ENCODE results near the gene PP2D1. TPM values are rescaled to one million over a fixed set of nuclear protein-coding genes. Genes with fewer than 3 reads are reported as not detected.
"Not testable (repeated sequence)": the region's sequence is repeated elsewhere in the genome, so short reads cannot be mapped to it uniquely, and the experiment has no call there.

The PP2D1 gene
- total RNA-seq, 1 experiment from 2014 or later = not detected

DNA sequence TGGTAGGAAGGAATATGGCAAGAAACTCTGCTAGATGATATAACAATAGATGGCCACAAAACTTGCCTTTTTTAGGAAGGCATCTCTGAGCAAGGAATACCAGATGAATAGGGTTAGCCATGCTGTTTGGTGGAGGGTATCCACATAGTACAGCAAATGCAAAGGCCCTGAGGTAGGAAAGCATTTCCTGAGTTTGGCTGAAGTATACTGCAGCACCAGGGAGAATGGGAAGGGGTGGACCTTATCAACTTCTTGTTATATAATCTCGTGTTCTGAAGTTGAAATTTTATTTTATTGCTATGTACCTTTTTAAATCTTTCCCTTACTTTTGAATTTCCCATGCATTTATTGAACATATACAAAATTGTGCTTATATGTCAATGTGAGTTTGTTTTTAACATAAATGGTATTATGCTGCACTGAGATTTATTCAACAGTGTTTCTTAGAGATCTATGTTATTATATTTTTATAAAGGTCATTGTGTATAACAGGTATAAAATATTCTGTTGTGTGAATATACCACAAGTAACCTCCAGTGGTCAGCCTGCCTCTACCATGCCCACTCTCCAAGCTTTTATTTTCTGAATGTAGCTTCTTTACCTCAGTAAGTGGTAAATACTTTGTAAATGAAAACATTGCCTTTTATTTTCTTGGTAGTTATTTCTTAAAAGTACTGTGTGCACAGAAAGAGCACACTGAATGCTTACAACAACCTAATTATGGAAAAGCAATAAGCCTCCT is 25.4 kb upstream of the PP2D1 start:
- Histone ChIP-seq H3K27me3 (ENCODE audit: low read length) (no peaks in the 10 kb centered on the region), H2AFZ (ENCODE audit: low read length) (no peak overlapping the region), H3F3A (ENCODE audit: low read length, unreplicated experiment) (no peaks in the 10 kb centered on the region), H3K4me3 (ENCODE audit: low read length) (no peak overlapping the region), H3K4me2 (ENCODE audit: low read length) (no peak overlapping the region), H3K27ac (ENCODE audit: low read length) (no peak overlapping the region), H3K9me3 (ENCODE audit: low read length) (no peaks in the 10 kb centered on the region), H3K79me2 (ENCODE audit: low read length) (no peaks in the 10 kb centered on the region), H3K4me1 (ENCODE audit: insufficient read depth, low read length) (peaks cover 11% of the 10 kb centered on the region; the same call in 1 of the 2 replicates), H3K9me2 (replicated peaks; ENCODE audit: low read length) (no peaks in the 10 kb centered on the region), H4K20me1 (ENCODE audit: low read length) (no peaks in the 10 kb centered on the region), H3K9ac (ENCODE audit: low read length) (no peak overlapping the region), H3K36me3 (ENCODE audit: low read depth, low read length) (no peaks in the 10 kb centered on the region)
- POLR2A ChIA-PET (ENCODE audit: unreplicated experiment) = no interaction called here
- CTCF ChIA-PET = interaction anchor here (0.5 to 0.6 kb wide), 2 partner anchors 90 to 189 kb away, joined by 3 read pairs; no protein-coding TSS in a partner anchor
- no peak for TF ChIP-seq EZH2 (IDR thresholded peaks at IDR 0.05; ENCODE audit: low read length, unreplicated experiment)
- TF ChIP-seq EZH2phosphoT487 (IDR thresholded peaks at IDR 0.05; ENCODE audit: borderline replicate concordance, low read length) = no peak
- TF ChIP-seq, protein P1, sequence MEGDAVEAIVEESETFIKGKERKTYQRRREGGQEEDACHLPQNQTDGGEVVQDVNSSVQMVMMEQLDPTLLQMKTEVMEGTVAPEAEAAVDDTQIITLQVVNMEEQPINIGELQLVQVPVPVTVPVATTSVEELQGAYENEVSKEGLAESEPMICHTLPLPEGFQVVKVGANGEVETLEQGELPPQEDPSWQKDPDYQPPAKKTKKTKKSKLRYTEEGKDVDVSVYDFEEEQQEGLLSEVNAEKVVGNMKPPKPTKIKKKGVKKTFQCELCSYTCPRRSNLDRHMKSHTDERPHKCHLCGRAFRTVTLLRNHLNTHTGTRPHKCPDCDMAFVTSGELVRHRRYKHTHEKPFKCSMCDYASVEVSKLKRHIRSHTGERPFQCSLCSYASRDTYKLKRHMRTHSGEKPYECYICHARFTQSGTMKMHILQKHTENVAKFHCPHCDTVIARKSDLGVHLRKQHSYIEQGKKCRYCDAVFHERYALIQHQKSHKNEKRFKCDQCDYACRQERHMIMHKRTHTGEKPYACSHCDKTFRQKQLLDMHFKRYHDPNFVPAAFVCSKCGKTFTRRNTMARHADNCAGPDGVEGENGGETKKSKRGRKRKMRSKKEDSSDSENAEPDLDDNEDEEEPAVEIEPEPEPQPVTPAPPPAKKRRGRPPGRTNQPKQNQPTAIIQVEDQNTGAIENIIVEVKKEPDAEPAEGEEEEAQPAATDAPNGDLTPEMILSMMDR (conservative IDR thresholded peaks at IDR 0.05; ENCODE audit: low read depth, low read length) = peak; percentile 51
- intact Hi-C loops (cut with micrococcal nuclease) = no loop called here
- DNase-seq (peak; percentile 25), ATAC-seq (no peak)
- BruUV-seq (replicated peaks) = no TSS peak

- no TSS peak for BruUV-seq (replicated peaks)
- H3F3A ChIP-seq (ENCODE audit: low read length, unreplicated experiment) = no peaks in the 10 kb centered on the region
- H4K20me1 ChIP-seq (ENCODE audit: low read length) = no peaks in the 10 kb centered on the region
- no peaks in the 10 kb centered on the region for H3K9me3 ChIP-seq (ENCODE audit: low read length)
- no peak overlapping the region for H3K4me2 ChIP-seq (ENCODE audit: low read length)
- H3K4me3 ChIP-seq (ENCODE audit: low read length) = no peak overlapping the region
- ATAC-seq (no peak), DNase-seq (no peak)
- intact Hi-C loops (cut with micrococcal nuclease) = no loop called here
- ChIA-PET POLR2A (ENCODE audit: unreplicated experiment) (no interaction called here), CTCF (no interaction called here)
- TF ChIP-seq, protein P1 (conservative IDR thresholded peaks at IDR 0.05; ENCODE audit: low read depth, low read length) = no peak
- TF ChIP-seq EZH2phosphoT487 (IDR thresholded peaks at IDR 0.05; ENCODE audit: borderline replicate concordance, low read length) (no peak), EZH2 (IDR thresholded peaks at IDR 0.05; ENCODE audit: low read length, unreplicated experiment) (no peak)
- no peaks in the 10 kb centered on the region for H3K9me2 ChIP-seq (replicated peaks; ENCODE audit: low read length)
- H3K4me1 ChIP-seq (ENCODE audit: insufficient read depth, low read length) = peaks cover 11% of the 10 kb centered on the region; the same call in 1 of the 2 replicates
- no peaks in the 10 kb centered on the region for H3K79me2 ChIP-seq (ENCODE audit: low read length)
- H2AFZ ChIP-seq (ENCODE audit: low read length) = no peak overlapping the region
- H3K9ac ChIP-seq (ENCODE audit: low read length) = no peak overlapping the region
- H3K27ac ChIP-seq (ENCODE audit: low read length) = no peak overlapping the region
- H3K27me3 ChIP-seq (ENCODE audit: low read length) = no peaks in the 10 kb centered on the region
- H3K36me3 ChIP-seq (ENCODE audit: low read depth, low read length) = no peaks in the 10 kb centered on the region
These were observed 23.0 kb upstream of the PP2D1 start for GRCh38 chr3:20035019-20035418.

DNA sequence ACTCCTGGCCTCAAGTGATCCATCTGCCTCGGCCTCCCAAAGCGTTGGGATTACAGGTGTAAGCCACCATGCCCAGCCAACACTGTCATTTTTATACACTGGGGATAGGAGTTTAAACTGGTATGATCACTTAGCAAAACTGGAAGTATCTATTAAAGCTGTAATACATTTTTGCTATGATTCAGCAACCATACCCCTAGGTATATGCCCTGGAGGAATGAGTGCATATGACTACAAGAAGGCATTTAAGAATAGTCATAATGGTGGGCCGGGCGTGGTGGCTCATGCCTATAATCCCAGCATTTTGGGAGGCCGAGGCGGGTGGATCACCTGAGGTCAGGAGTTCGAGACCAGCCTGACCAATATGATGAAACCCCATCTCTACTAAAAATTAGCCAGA is 19.9 kb upstream of the PP2D1 start:
- H3K79me2 ChIP-seq (ENCODE audit: low read length); H3K9me2 ChIP-seq (replicated peaks; ENCODE audit: low read length); ATAC-seq; intact Hi-C loops (cut with micrococcal nuclease); H2AFZ ChIP-seq (ENCODE audit: low read length); H3F3A ChIP-seq (ENCODE audit: low read length, unreplicated experiment); H3K4me3 ChIP-seq (ENCODE audit: low read length); H3K4me2 ChIP-seq (ENCODE audit: low read length); H3K9me3 ChIP-seq (ENCODE audit: low read length); BruUV-seq (replicated peaks); CTCF ChIA-PET; H3K9ac ChIP-seq (ENCODE audit: low read length); H3K27me3 ChIP-seq (ENCODE audit: low read length); H3K27ac ChIP-seq (ENCODE audit: low read length); H3K36me3 ChIP-seq (ENCODE audit: low read depth, low read length); H4K20me1 ChIP-seq (ENCODE audit: low read length); POLR2A ChIA-PET (ENCODE audit: unreplicated experiment): not testable (repeated sequence)
- peaks cover 11% of the 10 kb centered on the region for H3K4me1 ChIP-seq (ENCODE audit: insufficient read depth, low read length)
- peak; percentile 23 for DNase-seq

Data from PC-3 (cell line).